ENCODE results near the gene UBE2L3. TPM values are rescaled to one million over a fixed set of nuclear protein-coding genes. Genes with fewer than 3 reads are reported as not detected.

The UBE2L3 gene
- total RNA-seq, 4 donors from 2014 or later = 12.1 to 41.6 (median 24.1) TPM

DNA sequence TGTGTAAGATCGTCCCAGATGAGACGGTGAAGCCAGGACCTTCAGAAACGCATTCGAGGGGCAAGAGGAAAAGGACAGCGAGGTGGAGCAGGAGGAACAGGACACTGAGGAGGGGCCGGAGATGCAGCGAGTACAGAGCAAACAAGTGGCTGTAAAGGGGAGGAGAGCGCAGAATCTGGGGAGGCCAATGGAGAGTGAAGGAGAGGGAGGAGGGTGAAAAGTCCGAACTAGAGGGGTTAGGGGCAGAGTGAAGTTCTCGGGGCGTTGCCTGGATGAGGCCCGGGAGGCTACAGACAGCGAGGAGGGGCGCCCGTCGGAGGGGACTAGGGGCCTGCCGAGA is 89.5 kb downstream of the UBE2L3 start:
- DNase-seq = no peak
- intact Hi-C loops (cut with DNase I; ENCODE audit: low total_unique reads) = no loop called here
- no peaks in the 10 kb centered on the region for H3K4me1 ChIP-seq
- no peaks in the 10 kb centered on the region for H3K36me3 ChIP-seq
- no peaks in the 10 kb centered on the region for H3K9me3 ChIP-seq
- no peak for TF ChIP-seq POLR2A (IDR thresholded peaks at IDR 0.05)
- TF ChIP-seq, protein P1, sequence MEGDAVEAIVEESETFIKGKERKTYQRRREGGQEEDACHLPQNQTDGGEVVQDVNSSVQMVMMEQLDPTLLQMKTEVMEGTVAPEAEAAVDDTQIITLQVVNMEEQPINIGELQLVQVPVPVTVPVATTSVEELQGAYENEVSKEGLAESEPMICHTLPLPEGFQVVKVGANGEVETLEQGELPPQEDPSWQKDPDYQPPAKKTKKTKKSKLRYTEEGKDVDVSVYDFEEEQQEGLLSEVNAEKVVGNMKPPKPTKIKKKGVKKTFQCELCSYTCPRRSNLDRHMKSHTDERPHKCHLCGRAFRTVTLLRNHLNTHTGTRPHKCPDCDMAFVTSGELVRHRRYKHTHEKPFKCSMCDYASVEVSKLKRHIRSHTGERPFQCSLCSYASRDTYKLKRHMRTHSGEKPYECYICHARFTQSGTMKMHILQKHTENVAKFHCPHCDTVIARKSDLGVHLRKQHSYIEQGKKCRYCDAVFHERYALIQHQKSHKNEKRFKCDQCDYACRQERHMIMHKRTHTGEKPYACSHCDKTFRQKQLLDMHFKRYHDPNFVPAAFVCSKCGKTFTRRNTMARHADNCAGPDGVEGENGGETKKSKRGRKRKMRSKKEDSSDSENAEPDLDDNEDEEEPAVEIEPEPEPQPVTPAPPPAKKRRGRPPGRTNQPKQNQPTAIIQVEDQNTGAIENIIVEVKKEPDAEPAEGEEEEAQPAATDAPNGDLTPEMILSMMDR (IDR thresholded peaks at IDR 0.05) = no peak
- no peak overlapping the region for H3K4me3 ChIP-seq
- no peak overlapping the region for H3K27ac ChIP-seq
- H3K27me3 ChIP-seq = peaks cover 0 to 8% of the 10 kb centered on the region in 2 donors

GRCh38 chr22:21657360-21658032 is 90.0 kb downstream of the UBE2L3 start:
- intact Hi-C loops (cut with DNase I; ENCODE audit: low total_unique reads) = no loop called here
- TF ChIP-seq POLR2A (IDR thresholded peaks at IDR 0.05) = peak in 1 of 2 donors; percentile 16
- TF ChIP-seq, protein P1 (IDR thresholded peaks at IDR 0.05) = no peak
- no peaks in the 10 kb centered on the region for H3K9me3 ChIP-seq
- no peak for DNase-seq
- H3K27ac ChIP-seq = no peak overlapping the region
- no peaks in the 10 kb centered on the region for H3K4me1 ChIP-seq
- no peaks in the 10 kb centered on the region for H3K36me3 ChIP-seq
- peaks cover 0 to 8% of the 10 kb centered on the region in 2 donors for H3K27me3 ChIP-seq
- H3K4me3 ChIP-seq = peak overlapping the region; percentile 23 to 24

GRCh38 chr22:21659864-21660525 is 92.5 kb downstream of the UBE2L3 start:
- H3K4me3 ChIP-seq = no peak overlapping the region
- no peaks in the 10 kb centered on the region for H3K36me3 ChIP-seq
- TF ChIP-seq, protein P1 (IDR thresholded peaks at IDR 0.05) = no peak
- TF ChIP-seq POLR2A (IDR thresholded peaks at IDR 0.05) = no peak
- no peak for DNase-seq
- intact Hi-C loops (cut with DNase I; ENCODE audit: low total_unique reads) = no loop called here
- no peaks in the 10 kb centered on the region for H3K4me1 ChIP-seq
- H3K9me3 ChIP-seq = no peaks in the 10 kb centered on the region
- peaks cover 0 to 8% of the 10 kb centered on the region in 2 donors for H3K27me3 ChIP-seq
- no peak overlapping the region for H3K27ac ChIP-seq

DNA sequence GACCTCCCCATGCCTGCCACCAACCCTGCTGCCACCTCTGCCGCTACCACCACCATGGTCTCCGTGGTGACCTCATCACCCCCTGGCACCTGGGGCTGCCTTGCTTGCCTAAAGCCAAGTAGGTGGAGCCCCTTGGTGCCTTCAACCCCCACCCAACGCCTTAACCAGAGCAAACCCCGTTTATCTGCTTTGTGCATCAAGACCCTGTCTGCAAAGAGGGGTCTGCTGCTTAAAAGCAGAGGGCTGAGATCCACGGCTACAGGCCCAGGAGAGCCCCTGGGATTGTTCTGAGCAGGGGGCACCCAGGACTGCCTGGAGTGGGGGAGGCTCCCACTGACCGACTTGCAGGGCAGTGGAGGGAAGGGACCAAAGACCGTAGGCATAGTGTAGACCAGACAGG is 93.4 kb downstream of the UBE2L3 start:
- TF ChIP-seq, protein P1 (IDR thresholded peaks at IDR 0.05) = no peak
- no peak for TF ChIP-seq POLR2A (IDR thresholded peaks at IDR 0.05)
- Histone ChIP-seq H3K4me3 (no peak overlapping the region), H3K36me3 (no peaks in the 10 kb centered on the region), H3K4me1 (no peaks in the 10 kb centered on the region), H3K27ac (no peak overlapping the region), H3K9me3 (no peaks in the 10 kb centered on the region), H3K27me3 (peaks cover 0 to 8% of the 10 kb centered on the region in 2 donors)
- intact Hi-C loops (cut with DNase I; ENCODE audit: low total_unique reads) = no loop called here
- no peak for DNase-seq

DNA sequence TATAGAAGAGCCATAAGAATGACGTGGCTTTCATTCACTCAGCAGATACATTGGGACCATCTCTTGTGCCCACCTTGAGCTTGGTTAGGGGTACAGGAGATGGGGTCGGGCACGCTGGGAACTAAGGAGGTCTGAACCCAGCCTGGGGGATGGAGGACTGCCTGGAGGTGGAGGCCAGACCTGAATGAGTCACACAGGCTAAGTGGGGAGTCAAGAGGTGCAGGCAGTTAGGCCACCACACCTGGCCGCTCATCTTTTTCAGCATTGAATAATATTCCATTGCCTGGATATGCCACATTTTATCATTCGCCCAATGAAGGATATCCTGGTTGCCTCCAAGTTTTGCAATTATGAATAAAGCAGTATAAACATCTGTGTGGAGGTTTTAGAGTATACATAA is 94.5 kb downstream of the UBE2L3 start:
- Histone ChIP-seq H3K36me3 (no peaks in the 10 kb centered on the region), H3K4me3 (no peak overlapping the region), H3K27me3 (peaks cover 0 to 8% of the 10 kb centered on the region in 2 donors), H3K4me1 (no peaks in the 10 kb centered on the region), H3K27ac (no peak overlapping the region), H3K9me3 (no peaks in the 10 kb centered on the region)
- intact Hi-C loops (cut with DNase I; ENCODE audit: low total_unique reads) = no loop called here
- no peak for DNase-seq
- TF ChIP-seq, protein P1 (IDR thresholded peaks at IDR 0.05) = no peak
- no peak for TF ChIP-seq POLR2A (IDR thresholded peaks at IDR 0.05)
